NCI-H1048 (cell line): ENCODE measurements around the gene ENPP3.
"Not testable (repeated sequence)": the region's sequence is repeated elsewhere in the genome, so short reads cannot be mapped to it uniquely, and the experiment has no call there.

ENCODE experiments used
- DNase-seq: peaks from one replicate; lab custom pipeline; 2025; lab: John Stamatoyannopoulos, UW

ENPP3 gene

DNA sequence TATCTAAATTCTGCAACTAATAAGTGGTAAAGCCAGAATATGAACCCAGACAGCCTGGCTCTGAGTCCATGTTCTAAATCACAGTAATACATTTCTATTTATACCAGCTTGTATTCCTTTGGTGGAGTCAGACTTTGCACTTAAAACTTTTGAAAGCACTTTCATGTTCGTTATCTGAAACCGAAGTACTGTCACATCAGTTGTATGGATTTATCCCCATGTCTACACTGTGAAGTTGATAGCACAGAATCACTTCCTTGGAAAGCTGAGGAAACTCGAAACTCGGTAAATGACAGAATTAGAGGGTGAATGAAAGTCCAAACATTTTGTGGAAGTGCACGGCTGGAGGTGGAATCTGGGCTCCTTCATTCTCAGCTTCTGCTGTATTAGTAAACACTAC, 102.0 kb downstream of the ENPP3 start:
- no peak for DNase-seq

DNA sequence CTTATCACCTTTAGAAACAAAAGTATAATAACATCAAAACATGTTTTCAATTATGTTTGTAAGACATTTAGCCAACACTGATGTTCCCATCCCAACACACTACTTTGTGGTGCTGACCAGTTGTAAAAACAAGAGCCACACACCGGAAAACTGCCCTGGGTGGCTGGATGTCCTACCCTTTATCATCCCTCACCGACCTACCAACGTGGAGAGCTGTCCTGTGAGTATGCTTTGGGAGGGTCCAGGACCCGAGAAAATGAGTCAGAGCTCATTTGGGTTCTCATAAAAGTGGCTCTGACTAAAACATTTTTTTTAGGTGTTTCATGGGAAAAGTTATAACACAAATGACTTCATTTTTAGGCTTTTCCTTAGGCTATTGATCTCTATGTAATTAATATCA, 103.1 kb downstream of the ENPP3 start:
- no peak for DNase-seq

GRCh38 chr6:131741688-131742393, 104.7 kb downstream of the ENPP3 start:
- DNase-seq = no peak

DNA sequence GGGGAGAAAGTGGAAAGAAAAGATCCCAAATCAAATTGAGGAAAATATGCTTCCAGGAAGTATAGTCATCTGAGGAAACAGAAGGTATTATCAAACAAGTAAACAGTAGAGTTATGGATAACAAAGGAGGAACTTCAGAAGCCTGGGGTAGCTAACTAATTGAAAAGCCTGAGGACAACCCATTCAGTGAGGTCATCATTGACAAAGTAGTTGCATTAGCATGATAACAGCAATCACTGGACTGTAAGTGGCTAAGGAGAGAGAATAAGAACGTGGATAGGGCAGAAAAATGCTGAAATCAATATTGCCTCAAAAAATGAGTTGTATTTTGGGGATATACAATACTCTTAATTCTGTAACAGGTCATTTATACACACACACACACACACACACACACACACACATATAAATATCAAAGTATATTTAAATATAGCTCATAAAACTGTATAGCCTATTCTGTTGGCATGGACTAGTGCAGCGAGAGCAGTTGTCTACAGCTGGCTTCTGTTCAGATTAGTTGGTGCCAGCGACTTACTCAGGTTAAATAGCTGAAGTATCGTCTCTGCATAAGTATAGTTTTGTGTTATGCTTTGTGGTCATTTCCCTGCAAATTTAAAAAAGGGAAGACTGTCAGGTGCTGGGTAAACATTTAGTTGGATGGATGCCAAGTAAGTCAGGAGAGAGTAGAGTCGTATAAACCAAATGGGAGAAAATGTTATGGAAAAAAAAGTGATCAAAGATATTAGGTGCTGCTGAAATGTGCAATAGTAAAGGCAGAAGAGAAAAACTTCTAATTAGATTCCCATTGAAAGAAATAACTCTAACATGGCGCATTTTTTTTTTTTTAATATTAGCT, 107.6 kb downstream of the ENPP3 start:
- DNase-seq = no peak

DNA sequence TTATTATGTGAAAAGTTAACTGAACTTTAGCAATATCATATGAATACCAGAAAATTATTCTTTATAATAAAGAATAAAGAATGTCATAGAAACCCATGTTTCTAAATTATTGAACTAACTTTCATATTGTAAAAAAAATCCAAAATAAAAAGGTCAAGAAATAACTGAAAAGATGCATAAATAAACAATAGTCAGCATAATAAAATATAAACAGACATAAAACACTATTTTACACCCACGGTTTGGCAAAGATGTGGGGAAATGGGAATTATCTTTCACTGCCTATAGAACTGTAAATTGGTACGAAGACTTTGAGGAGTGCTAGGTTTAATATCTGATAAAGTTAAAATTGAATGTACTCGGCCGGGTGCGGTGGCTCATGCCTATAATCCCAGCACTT, 108.4 kb downstream of the ENPP3 start:
- no peak for DNase-seq

- DNase-seq = no peak
Measured at GRCh38 chr6:131747821-131748353, 110.8 kb downstream of the ENPP3 start.

GRCh38 chr6:131749023-131749422, 111.9 kb downstream of the ENPP3 start:
- DNase-seq = no peak

GRCh38 chr6:131751012-131751715, 114.1 kb downstream of the ENPP3 start:
- DNase-seq = not testable (repeated sequence)

DNA sequence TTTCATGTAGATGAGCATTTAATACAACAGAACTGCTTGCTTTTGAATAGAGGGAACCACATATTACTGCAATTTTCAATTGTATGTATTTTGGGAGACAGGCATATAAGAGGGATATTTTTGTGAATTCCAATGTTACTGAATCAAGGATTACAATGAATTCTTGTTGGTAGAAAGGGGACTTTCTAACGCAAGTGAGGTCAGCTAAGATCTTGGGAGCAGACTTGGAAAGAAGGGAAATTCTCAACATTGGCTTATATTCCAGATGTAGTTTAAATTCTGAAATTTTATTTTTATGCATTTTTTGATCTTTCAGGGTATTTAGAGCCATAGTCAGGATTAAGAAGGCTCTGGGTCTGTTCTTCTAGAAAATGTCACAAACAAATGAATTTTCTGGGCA, 117.0 kb downstream of the ENPP3 start:
- no peak for DNase-seq

GRCh38 chr6:131754715-131755567, 117.8 kb downstream of the ENPP3 start:
- no peak for DNase-seq

DNA sequence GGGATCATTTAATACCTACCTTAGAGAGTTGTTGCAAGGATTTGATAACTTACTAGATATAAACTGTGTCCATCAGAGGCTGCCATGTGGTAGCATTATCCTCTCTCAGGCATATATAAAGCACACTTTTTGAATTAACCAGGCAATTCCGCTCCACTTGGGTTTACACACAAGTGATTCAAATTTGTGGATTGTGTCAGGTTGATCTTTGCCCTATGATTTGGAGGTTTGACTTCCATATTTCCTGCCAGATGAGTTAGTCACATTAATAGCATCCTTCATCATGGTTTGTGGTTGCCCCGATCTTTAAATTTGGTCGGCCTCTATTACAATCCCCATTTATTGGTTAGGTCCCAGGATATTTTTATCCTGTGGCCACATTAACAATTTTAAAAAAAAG, 118.5 kb downstream of the ENPP3 start:
- DNase-seq = no peak

DNA sequence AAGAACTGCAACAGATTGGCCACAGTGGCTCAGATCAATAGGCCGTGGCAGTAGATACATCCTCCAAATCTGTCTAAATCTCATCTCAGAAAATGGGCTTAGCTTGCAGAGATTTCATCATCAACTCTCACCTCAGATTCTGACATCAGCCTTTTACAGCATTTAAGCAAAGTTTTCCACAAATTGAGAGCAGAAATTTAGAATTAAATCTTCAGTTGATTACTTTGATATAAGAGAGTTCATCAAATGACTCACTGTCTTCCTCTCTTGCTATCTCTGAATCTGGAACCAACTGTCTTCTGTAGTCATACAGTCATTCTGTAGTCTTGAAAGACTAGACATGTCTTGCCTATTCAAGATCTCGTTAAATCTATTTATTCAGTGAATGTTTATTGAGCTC, 118.9 kb downstream of the ENPP3 start:
- no peak for DNase-seq

DNA sequence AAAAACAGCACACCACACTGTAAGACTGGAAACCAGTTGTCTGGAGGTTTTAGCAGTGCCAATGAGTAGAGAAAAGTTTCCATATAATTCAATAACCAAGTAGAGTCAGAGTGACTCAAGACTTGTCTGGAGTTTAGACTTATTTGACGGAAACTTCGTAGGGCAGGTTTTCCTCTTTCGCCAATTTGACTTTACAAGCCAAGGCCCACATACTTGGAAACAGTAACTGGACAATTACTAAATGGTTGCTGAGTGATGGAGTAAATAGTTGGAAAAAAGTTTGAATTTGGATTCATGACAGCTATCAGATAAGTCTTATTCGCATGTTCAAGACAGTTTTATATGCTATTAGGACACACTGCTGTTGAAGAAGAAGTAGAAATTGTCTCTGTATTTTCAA, 121.8 kb downstream of the ENPP3 start:
- DNase-seq = no peak

DNA sequence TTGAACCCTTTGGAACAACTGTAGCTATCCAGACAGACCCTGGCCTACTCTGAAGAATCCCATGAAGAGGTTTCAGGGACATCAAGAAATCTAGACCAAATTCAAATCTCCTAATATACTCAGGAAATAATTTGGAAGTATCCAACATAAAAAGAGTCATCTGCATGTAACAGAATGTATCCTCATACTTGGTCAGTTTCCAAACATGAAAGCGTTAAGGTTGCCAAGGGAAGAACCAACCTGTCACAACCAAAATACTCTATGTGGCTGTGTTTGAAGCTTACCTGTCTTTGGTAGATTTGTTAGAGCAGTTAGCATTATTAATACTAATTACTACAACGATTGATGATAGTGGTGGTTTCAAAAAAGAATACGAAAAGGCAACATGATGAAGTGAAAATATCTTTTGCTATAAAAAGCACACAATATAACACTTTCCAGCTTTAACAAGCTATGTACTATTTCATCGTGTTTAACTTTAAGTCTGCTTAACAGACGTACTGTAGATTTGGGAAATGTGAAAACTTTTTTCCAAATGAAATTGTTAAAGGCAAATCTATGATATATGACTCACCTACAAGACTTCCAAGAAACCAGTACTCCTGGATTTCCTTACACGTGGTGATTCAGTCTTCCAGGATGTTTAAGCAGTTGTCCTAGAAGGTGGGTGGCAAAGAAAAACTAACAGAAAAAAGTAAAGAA, 124.1 kb downstream of the ENPP3 start:
- no peak for DNase-seq

DNA sequence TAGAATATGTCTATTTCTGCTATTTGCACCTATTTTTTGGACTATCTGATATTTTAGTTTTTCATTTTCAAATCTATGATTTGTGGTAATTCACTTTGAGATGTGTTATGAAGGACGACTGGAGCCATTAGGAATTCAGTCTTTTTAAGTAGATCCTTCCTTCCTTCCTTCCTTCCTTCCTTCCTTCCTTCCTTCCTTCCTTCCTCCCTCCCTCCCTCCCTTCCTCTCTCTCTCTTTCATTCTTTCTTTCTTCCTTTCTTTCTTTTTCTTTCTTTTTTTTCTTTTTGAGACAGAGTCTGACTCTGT, 124.6 kb downstream of the ENPP3 start:
- no peak for DNase-seq

DNA sequence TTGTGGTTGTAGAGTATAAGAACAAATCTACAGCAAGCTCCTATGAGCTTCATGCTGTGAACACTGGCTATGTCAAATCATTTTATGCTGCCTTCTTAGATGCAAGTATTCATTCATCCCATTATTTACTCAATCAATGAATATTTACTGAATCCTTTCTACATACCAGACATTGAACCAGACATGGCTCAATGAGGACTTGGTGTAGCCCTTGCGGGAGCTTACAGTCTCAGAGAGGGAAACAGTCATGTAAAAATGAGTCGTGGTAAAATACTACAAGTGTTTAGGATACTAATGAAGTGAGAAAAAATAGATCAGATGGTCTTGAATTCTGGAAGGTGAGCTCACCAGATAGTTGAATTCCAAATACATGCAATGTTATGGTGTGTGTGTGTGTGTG, 125.9 kb downstream of the ENPP3 start:
- DNase-seq = no peak

GRCh38 chr6:131763749-131764148, 126.6 kb downstream of the ENPP3 start:
- DNase-seq = no peak

- no peak for DNase-seq
Measured at GRCh38 chr6:131764350-131764749, 127.2 kb downstream of the ENPP3 start.

GRCh38 chr6:131765081-131765803, 128.1 kb downstream of the ENPP3 start:
- no peak for DNase-seq

DNA sequence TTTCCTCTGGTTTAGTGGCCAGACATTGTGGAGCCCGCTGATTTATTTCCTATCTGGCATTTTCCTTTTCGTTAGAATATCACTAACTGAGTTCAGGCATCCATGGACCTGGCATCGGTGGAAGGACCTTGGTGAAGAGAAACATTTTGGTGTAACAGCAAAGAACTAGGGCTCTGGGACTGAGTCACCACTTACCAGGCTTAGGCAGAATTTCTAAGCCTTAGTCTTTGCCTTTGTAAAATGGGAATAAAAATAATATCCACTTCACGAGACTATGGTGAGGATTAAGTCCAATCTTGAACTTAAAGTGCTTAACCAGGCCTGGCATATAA, 128.7 kb downstream of the ENPP3 start:
- no peak for DNase-seq

GRCh38 chr6:131766631-131767030, 129.5 kb downstream of the ENPP3 start:
- DNase-seq = no peak
